ENCODE results near the gene PPT1. TPM values are rescaled to one million over a fixed set of nuclear protein-coding genes. Genes with fewer than 3 reads are reported as not detected.

PPT1 gene
- polyA plus RNA-seq, 1 donor from 2014 or later = 64.6 TPM

DNA sequence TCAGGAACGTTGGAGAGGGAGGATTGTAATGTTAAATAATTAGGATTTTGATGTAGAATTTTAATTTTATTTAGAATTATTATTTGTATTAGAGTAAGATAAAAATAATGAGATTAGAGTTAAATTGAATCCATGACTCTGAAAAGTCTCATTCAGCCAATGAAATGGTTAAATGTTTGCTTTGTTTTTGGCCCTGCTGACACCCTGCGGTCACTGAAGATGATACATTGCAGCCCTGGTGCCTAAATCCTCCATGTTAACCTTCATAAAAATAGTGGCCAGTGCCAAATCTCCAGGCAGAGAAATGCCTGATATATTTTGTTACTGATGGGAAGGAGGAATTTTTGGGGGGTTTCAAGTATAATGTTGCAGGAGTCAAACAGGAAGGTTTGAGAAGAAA is 36.8 kb upstream of the PPT1 start:
- no peak overlapping the region for H2AFZ ChIP-seq (ENCODE audit: low read depth, low read length)
- H4K20me1 ChIP-seq (ENCODE audit: insufficient read depth) = no peaks in the 10 kb centered on the region
- no peak overlapping the region for H3K4me2 ChIP-seq (ENCODE audit: low read length)
- no peaks in the 10 kb centered on the region for H3K79me2 ChIP-seq (replicated peaks; ENCODE audit: insufficient read depth, low read length)
- no peak overlapping the region for H3K9ac ChIP-seq (ENCODE audit: low read length)
- H3K27ac ChIP-seq (ENCODE audit: low read length) = no peak overlapping the region
- H3K9me3 ChIP-seq (ENCODE audit: low read length) = no peaks in the 10 kb centered on the region
- H3K36me3 ChIP-seq (ENCODE audit: insufficient read depth, low read length) = no peaks in the 10 kb centered on the region
- H3K9me2 ChIP-seq (ENCODE audit: insufficient read depth, low read length) = no peaks in the 10 kb centered on the region
- TF ChIP-seq, protein P1, sequence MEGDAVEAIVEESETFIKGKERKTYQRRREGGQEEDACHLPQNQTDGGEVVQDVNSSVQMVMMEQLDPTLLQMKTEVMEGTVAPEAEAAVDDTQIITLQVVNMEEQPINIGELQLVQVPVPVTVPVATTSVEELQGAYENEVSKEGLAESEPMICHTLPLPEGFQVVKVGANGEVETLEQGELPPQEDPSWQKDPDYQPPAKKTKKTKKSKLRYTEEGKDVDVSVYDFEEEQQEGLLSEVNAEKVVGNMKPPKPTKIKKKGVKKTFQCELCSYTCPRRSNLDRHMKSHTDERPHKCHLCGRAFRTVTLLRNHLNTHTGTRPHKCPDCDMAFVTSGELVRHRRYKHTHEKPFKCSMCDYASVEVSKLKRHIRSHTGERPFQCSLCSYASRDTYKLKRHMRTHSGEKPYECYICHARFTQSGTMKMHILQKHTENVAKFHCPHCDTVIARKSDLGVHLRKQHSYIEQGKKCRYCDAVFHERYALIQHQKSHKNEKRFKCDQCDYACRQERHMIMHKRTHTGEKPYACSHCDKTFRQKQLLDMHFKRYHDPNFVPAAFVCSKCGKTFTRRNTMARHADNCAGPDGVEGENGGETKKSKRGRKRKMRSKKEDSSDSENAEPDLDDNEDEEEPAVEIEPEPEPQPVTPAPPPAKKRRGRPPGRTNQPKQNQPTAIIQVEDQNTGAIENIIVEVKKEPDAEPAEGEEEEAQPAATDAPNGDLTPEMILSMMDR (IDR thresholded peaks at IDR 0.05; ENCODE audit: poor library complexity, severe bottlenecking) = no peak
- TF ChIP-seq POLR2AphosphoS5 (IDR thresholded peaks at IDR 0.05) (no peak), TAF1 (IDR thresholded peaks at IDR 0.05; ENCODE audit: low read depth) (no peak), REST (IDR thresholded peaks at IDR 0.05; ENCODE audit: borderline replicate concordance) (no peak), EP300 (conservative IDR thresholded peaks at IDR 0.05; ENCODE audit: poor library complexity, severe bottlenecking) (no peak), MXI1 (conservative IDR thresholded peaks at IDR 0.05; ENCODE audit: poor library complexity, severe bottlenecking) (no peak), SMC3 (conservative IDR thresholded peaks at IDR 0.05; ENCODE audit: poor library complexity) (no peak), EZH2 (IDR thresholded peaks at IDR 0.05; ENCODE audit: borderline replicate concordance, insufficient read depth, low read length, poor library complexity, severe bottlenecking) (no peak), RAD21 (conservative IDR thresholded peaks at IDR 0.05) (no peak)
- H3K4me3 ChIP-seq (ENCODE audit: low read length) = no peak overlapping the region
- no peaks in the 10 kb centered on the region for H3F3A ChIP-seq (ENCODE audit: insufficient read depth, low read length, poor library complexity, severe bottlenecking)
- H3K27me3 ChIP-seq (ENCODE audit: insufficient read depth, low read depth, low read length) = no peaks in the 10 kb centered on the region

- H3K4me2 ChIP-seq (ENCODE audit: low read length) = no peak overlapping the region
- no peak overlapping the region for H3K4me3 ChIP-seq (ENCODE audit: low read length)
Measured at GRCh38 chr1:40133312-40133665, 36.2 kb upstream of the PPT1 start.

More at GRCh38 chr1:40133312-40133665, 36.2 kb upstream of the PPT1 start:
- Histone ChIP-seq H3K79me2 (replicated peaks; ENCODE audit: insufficient read depth, low read length) (no peaks in the 10 kb centered on the region), H3K9ac (ENCODE audit: low read length) (no peak overlapping the region), H3K9me3 (ENCODE audit: low read length) (no peaks in the 10 kb centered on the region), H3K27ac (ENCODE audit: low read length) (no peak overlapping the region), H3F3A (ENCODE audit: insufficient read depth, low read length, poor library complexity, severe bottlenecking) (no peaks in the 10 kb centered on the region), H3K36me3 (ENCODE audit: insufficient read depth, low read length) (no peaks in the 10 kb centered on the region), H2AFZ (ENCODE audit: low read depth, low read length) (no peak overlapping the region), H3K9me2 (ENCODE audit: insufficient read depth, low read length) (no peaks in the 10 kb centered on the region), H3K27me3 (ENCODE audit: insufficient read depth, low read depth, low read length) (no peaks in the 10 kb centered on the region), H4K20me1 (ENCODE audit: insufficient read depth) (no peaks in the 10 kb centered on the region)
- TF ChIP-seq POLR2AphosphoS5 (IDR thresholded peaks at IDR 0.05) (no peak), TAF1 (IDR thresholded peaks at IDR 0.05; ENCODE audit: low read depth) (no peak), EP300 (conservative IDR thresholded peaks at IDR 0.05; ENCODE audit: poor library complexity, severe bottlenecking) (no peak), REST (IDR thresholded peaks at IDR 0.05; ENCODE audit: borderline replicate concordance) (no peak), MXI1 (conservative IDR thresholded peaks at IDR 0.05; ENCODE audit: poor library complexity, severe bottlenecking) (no peak), SMC3 (conservative IDR thresholded peaks at IDR 0.05; ENCODE audit: poor library complexity) (no peak), RAD21 (conservative IDR thresholded peaks at IDR 0.05) (no peak), EZH2 (IDR thresholded peaks at IDR 0.05; ENCODE audit: borderline replicate concordance, insufficient read depth, low read length, poor library complexity, severe bottlenecking) (no peak)
- TF ChIP-seq, protein P1 (IDR thresholded peaks at IDR 0.05; ENCODE audit: poor library complexity, severe bottlenecking) = no peak
